ENCODE measurements around the gene DET1.
"Not testable (repeated sequence)": the region's sequence is repeated elsewhere in the genome, so short reads cannot be mapped to it uniquely, and the experiment has no call there.

The DET1 gene

GRCh38 chr15:88476635-88477060 is 69.8 kb downstream of the DET1 start:
- H3K9ac ChIP-seq (ENCODE audit: low read length), result peak overlapping the region; percentile 37
- DNase-seq (ENCODE audit: low read depth), result peak; percentile 73
- no peak overlapping the region for H3K4me3 ChIP-seq (ENCODE audit: low read length)
- peaks cover 57% of the 10 kb centered on the region for H3K36me3 ChIP-seq (ENCODE audit: control insufficient read depth, insufficient read depth, low read length, severe bottlenecking)
- H3K4me1 ChIP-seq (ENCODE audit: control insufficient read depth, insufficient read depth, low read length), result peaks cover 6% of the 10 kb centered on the region
- H3K27me3 ChIP-seq (replicated peaks; ENCODE audit: control insufficient read depth, insufficient read depth, low read length), result no peaks in the 10 kb centered on the region
- H3K9me3 ChIP-seq (ENCODE audit: control insufficient read depth, low read length), result no peaks in the 10 kb centered on the region

DNA sequence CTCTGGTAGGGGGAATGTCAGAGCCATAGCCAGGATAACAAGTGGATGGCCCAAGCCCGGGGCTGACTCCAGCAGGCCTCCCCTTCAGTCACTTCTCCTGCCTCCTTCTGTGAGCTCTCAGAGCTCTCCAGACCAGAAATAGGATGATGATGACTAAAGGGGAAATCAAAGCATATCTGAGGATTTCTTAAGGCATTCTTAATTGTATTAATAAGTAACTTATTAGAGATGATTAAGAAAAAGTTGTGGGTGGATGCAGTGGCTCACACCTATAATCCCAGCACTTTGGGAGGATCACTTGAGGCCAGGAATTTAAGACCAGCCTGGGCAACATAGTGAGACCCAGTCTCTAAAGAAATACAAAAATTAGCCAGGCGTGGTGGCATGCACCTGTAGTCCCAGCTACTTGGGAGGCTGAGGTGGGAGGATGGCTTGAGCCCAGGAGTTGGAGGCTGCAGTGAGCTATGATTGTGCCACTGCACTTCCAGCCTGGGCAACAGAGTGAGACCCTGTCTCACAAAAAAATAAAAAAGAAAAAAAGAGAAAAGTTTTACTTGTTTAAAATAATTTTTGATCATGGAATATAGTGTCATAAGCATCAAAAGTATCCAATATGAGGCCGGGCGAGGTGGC is 72.7 kb downstream of the DET1 start:
- H3K36me3 ChIP-seq (ENCODE audit: control insufficient read depth, insufficient read depth, low read length, severe bottlenecking), result peaks cover 62% of the 10 kb centered on the region
- DNase-seq (ENCODE audit: low read depth); H3K27me3 ChIP-seq (replicated peaks; ENCODE audit: control insufficient read depth, insufficient read depth, low read length); H3K4me3 ChIP-seq (ENCODE audit: low read length); H3K9ac ChIP-seq (ENCODE audit: low read length); H3K9me3 ChIP-seq (ENCODE audit: control insufficient read depth, low read length); H3K4me1 ChIP-seq (ENCODE audit: control insufficient read depth, insufficient read depth, low read length): not testable (repeated sequence)

DNA sequence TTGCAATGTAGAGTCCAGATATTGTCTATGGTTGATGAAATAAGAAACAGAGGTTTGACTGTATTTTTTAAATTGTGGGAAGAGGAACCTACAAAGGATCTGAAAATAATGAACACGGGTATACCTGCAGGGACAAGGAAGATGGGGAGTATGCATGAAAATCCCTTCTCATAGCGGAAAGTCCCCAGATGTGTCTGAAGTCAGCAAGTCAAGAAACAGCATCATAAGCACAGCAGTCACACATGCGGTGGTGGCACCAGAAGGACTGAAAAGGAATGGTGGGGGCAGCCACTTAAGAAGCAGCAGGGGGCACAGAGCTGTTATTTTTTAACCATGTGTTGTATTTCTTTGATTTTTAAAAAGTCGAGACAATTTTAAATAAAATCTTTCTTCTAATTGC is 74.3 kb downstream of the DET1 start:
- Histone ChIP-seq H3K9me3 (ENCODE audit: control insufficient read depth, low read length) (no peaks in the 10 kb centered on the region), H3K4me1 (ENCODE audit: control insufficient read depth, insufficient read depth, low read length) (peaks cover 17% of the 10 kb centered on the region), H3K4me3 (ENCODE audit: low read length) (no peak overlapping the region), H3K27me3 (replicated peaks; ENCODE audit: control insufficient read depth, insufficient read depth, low read length) (no peaks in the 10 kb centered on the region), H3K9ac (ENCODE audit: low read length) (no peak overlapping the region), H3K36me3 (ENCODE audit: control insufficient read depth, insufficient read depth, low read length, severe bottlenecking) (peaks cover 49% of the 10 kb centered on the region)
- no peak for DNase-seq (ENCODE audit: low read depth)

DNA sequence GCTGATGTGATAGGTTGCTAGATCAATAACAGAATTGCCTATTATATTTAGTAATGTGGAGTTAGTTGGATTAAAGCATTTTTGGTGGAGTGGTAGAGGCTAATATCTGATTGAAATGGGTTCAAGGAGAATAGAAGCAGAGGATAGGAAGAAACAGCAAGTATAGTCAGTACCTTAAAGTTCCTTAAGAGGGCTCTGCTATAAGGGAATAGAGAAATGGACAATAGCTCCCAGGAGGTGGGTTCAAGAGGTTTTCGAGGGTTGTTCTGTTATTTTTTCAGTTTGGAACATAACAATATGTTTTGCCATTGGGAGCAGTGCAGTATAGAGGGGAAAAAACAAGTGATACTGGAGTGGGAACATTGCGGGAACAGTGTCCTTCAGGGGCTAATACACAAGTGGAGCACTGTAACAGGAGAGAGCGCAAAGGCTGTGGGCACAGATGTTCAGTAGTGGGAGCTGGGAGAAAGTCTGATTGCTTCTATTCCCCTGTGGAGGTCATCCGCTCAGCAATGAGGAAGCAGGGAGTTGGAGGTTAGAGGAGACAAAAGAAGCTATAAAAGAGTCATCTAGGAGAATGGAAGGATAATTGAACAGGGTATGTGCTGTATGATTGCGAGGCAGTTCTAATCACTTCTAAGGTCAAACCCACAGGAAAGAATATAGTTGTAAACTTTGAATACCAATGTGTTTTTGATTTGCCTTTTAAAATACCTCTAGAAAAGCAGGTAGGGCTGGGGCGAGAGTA is 75.7 kb downstream of the DET1 start:
- Histone ChIP-seq H3K36me3 (ENCODE audit: control insufficient read depth, insufficient read depth, low read length, severe bottlenecking) (peaks cover 39% of the 10 kb centered on the region), H3K4me3 (ENCODE audit: low read length) (no peak overlapping the region), H3K27me3 (replicated peaks; ENCODE audit: control insufficient read depth, insufficient read depth, low read length) (no peaks in the 10 kb centered on the region), H3K9me3 (ENCODE audit: control insufficient read depth, low read length) (no peaks in the 10 kb centered on the region), H3K9ac (ENCODE audit: low read length) (no peak overlapping the region), H3K4me1 (ENCODE audit: control insufficient read depth, insufficient read depth, low read length) (peaks cover 21% of the 10 kb centered on the region)
- DNase-seq (ENCODE audit: low read depth), result no peak

- no peaks in the 10 kb centered on the region for H3K9me3 ChIP-seq (ENCODE audit: control insufficient read depth, low read length)
- peaks cover 26% of the 10 kb centered on the region for H3K36me3 ChIP-seq (ENCODE audit: control insufficient read depth, insufficient read depth, low read length, severe bottlenecking)
- no peak overlapping the region for H3K9ac ChIP-seq (ENCODE audit: low read length)
- H3K27me3 ChIP-seq (replicated peaks; ENCODE audit: control insufficient read depth, insufficient read depth, low read length), result no peaks in the 10 kb centered on the region
- H3K4me1 ChIP-seq (ENCODE audit: control insufficient read depth, insufficient read depth, low read length), result peaks cover 34% of the 10 kb centered on the region
- no peak for DNase-seq (ENCODE audit: low read depth)
- no peak overlapping the region for H3K4me3 ChIP-seq (ENCODE audit: low read length)
These were observed 77.2 kb downstream of the DET1 start for GRCh38 chr15:88469321-88469720.

DNA sequence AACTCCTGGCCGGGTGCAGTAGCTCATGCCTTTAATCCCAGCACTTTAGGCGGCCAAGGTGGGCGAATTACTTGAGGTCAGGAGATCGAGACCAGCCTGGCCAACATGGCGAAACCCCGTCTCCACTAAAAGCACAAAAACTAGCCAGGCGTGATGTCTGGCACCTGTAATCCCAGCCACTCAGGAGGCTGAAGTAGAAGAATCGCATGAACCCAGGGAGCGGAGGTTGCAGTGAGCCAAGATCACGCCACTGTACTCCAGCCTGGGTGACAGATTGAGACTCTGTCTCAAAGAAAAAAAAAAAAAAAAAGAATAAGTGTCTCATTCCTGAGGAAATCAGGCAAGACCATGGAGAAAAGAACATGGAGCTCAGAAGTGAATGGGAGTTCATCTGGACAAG is 77.8 kb downstream of the DET1 start:
- H3K36me3 ChIP-seq (ENCODE audit: control insufficient read depth, insufficient read depth, low read length, severe bottlenecking), result peaks cover 28% of the 10 kb centered on the region
- peak overlapping the region; percentile 99 for H3K9ac ChIP-seq (ENCODE audit: low read length)
- DNase-seq (ENCODE audit: low read depth); H3K9me3 ChIP-seq (ENCODE audit: control insufficient read depth, low read length); H3K27me3 ChIP-seq (replicated peaks; ENCODE audit: control insufficient read depth, insufficient read depth, low read length): not testable (repeated sequence)
- peak overlapping the region; percentile 90 for H3K4me3 ChIP-seq (ENCODE audit: low read length)
- peaks cover 37% of the 10 kb centered on the region for H3K4me1 ChIP-seq (ENCODE audit: control insufficient read depth, insufficient read depth, low read length)

- Histone ChIP-seq H3K9ac (ENCODE audit: low read length) (peak overlapping the region; percentile 99), H3K4me1 (ENCODE audit: control insufficient read depth, insufficient read depth, low read length) (peaks cover 40% of the 10 kb centered on the region), H3K36me3 (ENCODE audit: control insufficient read depth, insufficient read depth, low read length, severe bottlenecking) (peaks cover 28% of the 10 kb centered on the region), H3K9me3 (ENCODE audit: control insufficient read depth, low read length) (no peaks in the 10 kb centered on the region), H3K27me3 (replicated peaks; ENCODE audit: control insufficient read depth, insufficient read depth, low read length) (no peaks in the 10 kb centered on the region), H3K4me3 (ENCODE audit: low read length) (peak overlapping the region; percentile 90)
- DNase-seq (ENCODE audit: low read depth), result peak; percentile 48
These were observed 78.4 kb downstream of the DET1 start for GRCh38 chr15:88467935-88468528.

- H3K9ac ChIP-seq (ENCODE audit: low read length), result peak within 1 kb of the TSS; percentile 99
- peaks cover 40% of the 10 kb centered on the region for H3K4me1 ChIP-seq (ENCODE audit: control insufficient read depth, insufficient read depth, low read length)
- peak; percentile 96 for DNase-seq (ENCODE audit: low read depth)
- no peaks in the 10 kb centered on the region for H3K9me3 ChIP-seq (ENCODE audit: control insufficient read depth, low read length)
- no peaks in the 10 kb centered on the region for H3K27me3 ChIP-seq (replicated peaks; ENCODE audit: control insufficient read depth, insufficient read depth, low read length)
- H3K36me3 ChIP-seq (ENCODE audit: control insufficient read depth, insufficient read depth, low read length, severe bottlenecking), result peaks cover 28% of the 10 kb centered on the region
- H3K4me3 ChIP-seq (ENCODE audit: low read length), result peak within 1 kb of the TSS; percentile 90
These were observed 79.2 kb downstream of the DET1 start, which contains the start of the genes MRPL46 and MRPS11 for GRCh38 chr15:88467073-88467934. Gene MRPL46 (minus strand): TSS chr15:88467388. CDS start chr15:88467377, 11 bp downstream. Gene MRPS11 (plus strand): TSS chr15:88467708. CDS start chr15:88467718, 10 bp downstream.

DNA sequence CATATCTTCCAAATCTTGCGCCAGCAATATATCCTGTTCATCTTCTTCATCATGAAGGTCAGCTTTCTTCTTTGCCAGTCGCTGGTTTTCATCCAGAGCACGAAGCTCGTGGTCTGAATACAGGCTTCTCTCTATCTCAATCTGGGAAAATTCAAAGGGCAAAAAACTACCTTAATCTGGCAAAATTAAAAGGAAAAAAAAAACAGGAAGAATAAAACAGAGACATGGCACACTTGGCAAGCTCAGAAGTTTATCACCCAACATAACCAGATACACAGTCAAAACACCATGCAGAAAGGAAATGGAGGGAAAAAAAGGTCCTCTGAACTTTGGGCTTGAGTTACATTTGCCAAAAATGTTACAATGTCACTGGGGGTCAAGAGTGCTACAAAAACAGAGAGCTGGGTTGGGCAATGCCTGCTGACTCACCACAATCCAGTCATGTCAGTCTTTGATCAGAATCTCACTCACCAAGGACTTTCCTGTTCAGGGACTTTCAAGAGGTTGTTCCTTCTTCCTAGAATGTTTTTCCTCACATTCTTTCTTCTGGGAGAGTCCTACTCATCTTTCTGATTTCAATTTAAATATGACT is 80.8 kb downstream of the DET1 start:
- peak overlapping the region; percentile 99 for H3K9ac ChIP-seq (ENCODE audit: low read length)
- H3K4me1 ChIP-seq (ENCODE audit: control insufficient read depth, insufficient read depth, low read length), result peaks cover 41% of the 10 kb centered on the region
- no peaks in the 10 kb centered on the region for H3K9me3 ChIP-seq (ENCODE audit: control insufficient read depth, low read length)
- H3K27me3 ChIP-seq (replicated peaks; ENCODE audit: control insufficient read depth, insufficient read depth, low read length), result no peaks in the 10 kb centered on the region
- DNase-seq (ENCODE audit: low read depth), result peak; percentile 77
- peaks cover 25% of the 10 kb centered on the region for H3K36me3 ChIP-seq (ENCODE audit: control insufficient read depth, insufficient read depth, low read length, severe bottlenecking)
- H3K4me3 ChIP-seq (ENCODE audit: low read length), result peak overlapping the region; percentile 90

DNA sequence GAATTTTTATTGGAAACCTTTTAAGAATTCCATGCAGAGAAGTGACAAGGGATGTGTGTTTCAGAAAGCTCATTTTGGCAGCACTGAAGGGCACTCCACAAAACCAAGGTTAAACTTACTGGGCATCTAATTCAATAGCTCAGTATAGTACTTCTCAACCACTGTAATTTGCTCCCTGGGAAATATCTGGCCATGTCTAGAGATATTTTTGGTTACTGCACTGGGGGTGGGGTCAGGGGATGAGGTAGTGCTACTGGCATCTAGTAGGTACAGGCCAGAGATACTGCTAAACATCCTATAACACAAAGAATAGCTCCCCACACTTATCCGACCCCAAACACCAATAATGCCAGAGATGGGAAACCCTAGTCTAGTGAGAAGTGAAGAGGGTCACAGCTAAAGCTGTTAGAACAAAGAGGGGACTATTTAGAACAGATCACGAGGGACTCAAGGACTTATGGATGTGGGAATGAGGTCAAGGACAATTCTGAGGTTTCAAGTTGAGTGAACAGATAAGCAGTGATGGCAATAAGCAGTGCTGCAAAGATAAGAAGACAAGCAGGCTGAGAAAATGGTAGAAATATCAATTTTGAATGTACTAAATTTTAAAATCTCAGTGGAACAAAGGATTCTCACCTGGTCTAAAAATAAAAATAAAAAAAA is 82.5 kb downstream of the DET1 start:
- Histone ChIP-seq H3K9me3 (ENCODE audit: control insufficient read depth, low read length) (no peaks in the 10 kb centered on the region), H3K4me1 (ENCODE audit: control insufficient read depth, insufficient read depth, low read length) (peaks cover 41% of the 10 kb centered on the region), H3K9ac (ENCODE audit: low read length) (no peak overlapping the region), H3K36me3 (ENCODE audit: control insufficient read depth, insufficient read depth, low read length, severe bottlenecking) (peaks cover 42% of the 10 kb centered on the region), H3K4me3 (ENCODE audit: low read length) (no peak overlapping the region), H3K27me3 (replicated peaks; ENCODE audit: control insufficient read depth, insufficient read depth, low read length) (no peaks in the 10 kb centered on the region)
- no peak for DNase-seq (ENCODE audit: low read depth)

Measured in adipocyte (in vitro differentiated cells).